Hindlimb muscle (tissue), 1 donor: ENCODE measurements around the gene SHTN1. TPM values are rescaled to one million over a fixed set of nuclear protein-coding genes. Genes with fewer than 3 reads are reported as not detected.

ENCODE experiments used
- DNase-seq: peaks from one replicate; pipeline ENCODE4 v3.0.0-alpha.2; 2013
- polyA plus RNA-seq: library from polyadenylated mRNA; unstranded; fragments of 120-200 nt; gene quantifications from one replicate; pipeline ENCODE4 v1.2.1, GENCODE V29; 2013; ENCODE audit not compliant: insufficient read length

SHTN1 gene
- polyA plus RNA-seq, 1 donor = 7.0 TPM

GRCh38 chr10:116915340-116915739 is 89.6 kb downstream of the SHTN1 start:
- no peak for DNase-seq

- DNase-seq = no peak
Measured at GRCh38 chr10:116913695-116914094, 91.3 kb downstream of the SHTN1 start.

DNA sequence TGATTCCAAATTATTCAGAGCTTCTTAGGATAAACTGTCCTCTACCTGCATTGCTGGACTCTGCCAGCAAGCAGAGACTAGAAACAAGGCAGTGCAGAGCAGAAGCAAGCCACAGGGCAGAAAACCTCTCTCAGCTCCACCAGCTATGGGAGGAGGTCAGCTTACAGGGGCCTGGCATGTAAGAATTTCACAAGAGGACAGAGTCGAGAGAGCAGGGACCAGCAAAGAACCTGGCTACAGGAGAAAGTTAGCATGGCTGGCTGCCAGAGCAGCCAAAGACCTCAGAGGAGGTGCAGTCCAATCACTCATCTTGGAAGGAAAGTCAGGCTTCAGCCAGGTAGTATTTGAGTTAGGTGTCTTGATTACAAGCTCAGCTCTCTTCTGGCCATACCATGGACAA is 92.8 kb downstream of the SHTN1 start:
- DNase-seq = no peak

- no peak for DNase-seq
Measured at GRCh38 chr10:116910910-116911309, 94.1 kb downstream of the SHTN1 start.

DNA sequence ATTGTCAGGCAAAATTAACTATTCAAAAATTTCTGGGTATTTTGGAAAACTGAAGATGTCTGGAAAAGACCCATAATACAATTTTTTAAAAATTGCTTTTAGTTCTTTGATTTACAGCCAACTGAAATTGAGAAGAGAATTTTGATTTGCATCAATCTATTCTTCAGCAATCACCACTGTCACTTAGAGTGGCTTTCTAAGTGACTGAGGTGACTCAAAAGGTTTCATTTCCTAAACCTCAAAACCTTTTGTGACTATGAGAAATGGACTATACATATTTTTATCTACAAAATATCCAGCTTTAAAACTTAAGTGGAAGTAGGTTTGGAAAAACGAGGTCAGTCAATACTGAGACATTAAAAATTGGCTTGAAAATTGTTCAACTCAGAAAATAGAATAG is 95.7 kb downstream of the SHTN1 start:
- no peak for DNase-seq

- DNase-seq = no peak
Measured at GRCh38 chr10:116907245-116907987, 97.6 kb downstream of the SHTN1 start.

- no peak for DNase-seq
Measured at GRCh38 chr10:116905845-116906210, 99.2 kb downstream of the SHTN1 start.

GRCh38 chr10:116899626-116900025 is 105.4 kb downstream of the SHTN1 start:
- no peak for DNase-seq

GRCh38 chr10:116893686-116894037 is 111.3 kb downstream of the SHTN1 start:
- DNase-seq = no peak

- no peak for DNase-seq
Measured at GRCh38 chr10:116892907-116893685, 111.9 kb downstream of the SHTN1 start.

DNA sequence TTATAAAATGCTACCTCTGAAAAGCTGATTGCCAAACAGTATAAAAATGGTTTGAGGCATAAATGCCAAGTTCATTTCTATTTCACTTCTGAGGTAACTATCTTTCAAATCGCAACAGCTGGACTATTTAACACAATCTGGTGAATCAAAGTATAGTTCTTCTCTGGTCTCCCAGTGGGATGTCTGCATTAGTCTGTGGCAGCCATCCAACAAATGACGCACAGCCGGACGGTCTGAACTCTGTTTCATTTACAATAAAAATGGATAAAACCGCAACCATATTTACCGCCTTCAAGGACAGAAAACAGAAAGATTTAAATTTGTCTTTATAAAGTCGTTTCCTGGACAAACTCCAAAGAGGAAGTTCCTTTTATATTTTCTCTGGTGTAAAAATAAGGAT is 113.8 kb downstream of the SHTN1 start:
- DNase-seq = peak; percentile 77

DNA sequence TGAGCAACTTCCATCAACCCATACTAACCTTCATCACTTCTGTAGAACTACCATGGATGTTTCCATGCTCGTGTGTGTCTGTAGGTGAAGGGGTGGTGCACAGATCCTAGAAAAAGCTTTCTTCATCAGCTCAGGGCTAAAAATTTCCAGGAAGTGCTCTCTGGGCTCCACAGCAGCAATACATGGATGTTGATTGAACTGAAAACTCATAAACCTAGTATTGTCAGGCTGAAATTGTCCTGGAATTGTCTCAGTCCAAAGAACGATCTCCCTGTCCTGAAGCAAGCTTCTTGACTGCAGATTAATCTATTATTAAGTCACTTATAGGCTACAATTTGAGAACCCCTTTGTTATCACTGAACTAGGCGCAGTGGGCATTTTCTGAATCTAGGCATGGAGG is 115.9 kb downstream of the SHTN1 start:
- DNase-seq = no peak

GRCh38 chr10:116888380-116889055 is 116.5 kb downstream of the SHTN1 start:
- no peak for DNase-seq

- no peak for DNase-seq
Measured at GRCh38 chr10:116886772-116887171, 118.2 kb downstream of the SHTN1 start.

DNA sequence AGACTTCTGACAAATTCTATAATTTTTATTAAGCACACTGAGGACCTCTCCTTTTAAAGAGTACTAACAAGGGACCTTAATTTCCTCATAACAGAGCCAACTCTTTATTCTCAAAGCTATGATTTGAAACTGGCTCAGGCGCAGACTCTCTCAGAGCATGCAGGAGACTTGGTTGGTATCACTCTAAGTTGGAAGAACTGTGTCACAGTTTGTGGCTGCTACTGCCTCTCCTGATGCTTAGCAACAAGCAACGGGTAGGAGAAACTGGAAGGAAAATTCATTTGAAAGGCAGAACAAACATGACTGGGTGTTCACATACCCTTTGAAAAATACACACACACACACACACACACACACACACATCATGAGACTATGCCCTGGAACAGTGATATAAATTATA is 122.3 kb downstream of the SHTN1 start:
- DNase-seq = no peak

DNA sequence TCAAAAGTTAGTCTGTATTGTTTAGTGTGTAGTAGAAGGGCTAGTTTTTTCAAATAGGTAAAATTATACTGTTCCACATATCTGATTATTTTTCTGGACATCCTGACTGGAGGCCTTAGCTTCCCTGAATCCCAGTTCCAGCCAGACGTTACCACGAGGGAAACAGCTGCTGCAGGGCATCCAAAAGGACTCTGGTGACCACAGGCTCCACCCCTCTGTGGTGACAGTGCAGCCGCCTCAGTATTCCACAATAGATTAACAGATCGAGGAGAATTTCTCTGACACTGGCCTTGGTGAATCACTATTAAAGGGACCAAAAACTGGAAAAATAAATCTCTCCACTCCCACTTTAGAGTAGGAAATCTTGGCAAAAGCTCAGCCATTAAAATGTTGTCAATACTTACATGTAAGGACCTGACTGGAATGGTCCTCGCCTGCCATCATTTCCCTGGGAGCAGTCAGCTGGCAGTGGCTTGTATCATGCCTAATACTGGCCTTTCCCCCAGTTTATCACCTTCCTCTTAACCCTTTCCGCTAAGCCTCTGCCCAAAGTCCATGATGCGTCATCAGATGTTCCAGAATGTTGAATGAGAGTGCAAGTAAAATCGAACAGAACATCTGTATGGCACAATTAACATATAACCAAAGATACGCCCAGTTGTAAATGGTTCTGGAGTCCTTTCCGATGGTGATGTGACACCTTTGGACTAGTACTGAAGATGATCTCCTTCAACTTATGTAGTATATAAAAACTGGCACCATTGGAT is 124.1 kb downstream of the SHTN1 start:
- no peak for DNase-seq

DNA sequence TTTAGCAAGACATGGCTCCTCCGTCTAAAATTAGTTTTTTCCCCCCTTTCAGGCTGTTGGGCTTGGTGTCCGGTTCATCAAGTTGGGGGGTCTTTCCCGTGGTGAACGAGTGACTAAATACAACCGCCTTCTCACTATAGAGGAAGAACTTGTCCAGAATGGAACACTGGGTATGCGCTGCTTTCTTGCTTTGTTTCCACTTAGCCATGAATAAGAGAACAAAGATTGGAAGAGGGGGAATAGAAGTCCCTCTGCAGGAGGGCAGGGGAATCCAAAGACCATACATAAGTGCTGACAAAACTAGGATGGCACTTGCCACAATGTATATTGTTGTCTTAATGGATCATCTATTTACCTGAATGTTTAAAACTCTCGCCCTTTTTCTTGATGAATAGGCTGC is 125.2 kb downstream of the SHTN1 start:
- no peak for DNase-seq

DNA sequence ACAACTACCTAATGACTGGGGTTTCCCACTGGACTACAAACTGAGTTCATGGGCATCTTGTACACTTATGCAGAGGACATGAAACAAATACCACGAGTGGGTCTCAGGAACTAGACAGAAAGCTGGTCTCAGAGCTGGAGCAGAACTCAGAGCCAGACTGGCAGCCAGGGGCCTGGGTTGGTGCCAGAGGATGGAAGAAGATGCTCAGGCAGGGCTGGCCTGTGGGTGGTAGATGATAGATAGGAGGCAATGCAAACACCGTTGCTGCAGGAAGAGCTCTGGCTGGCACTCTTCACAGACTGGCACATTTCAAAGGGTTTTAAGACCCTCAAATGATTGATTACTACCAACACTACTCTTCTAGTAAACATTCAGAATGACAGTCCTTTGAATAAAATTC is 126.9 kb downstream of the SHTN1 start:
- no peak for DNase-seq

GRCh38 chr10:116877391-116877790 is 127.6 kb downstream of the SHTN1 start:
- DNase-seq = no peak

GRCh38 chr10:116875897-116876296 is 129.1 kb downstream of the SHTN1 start:
- DNase-seq = no peak

DNA sequence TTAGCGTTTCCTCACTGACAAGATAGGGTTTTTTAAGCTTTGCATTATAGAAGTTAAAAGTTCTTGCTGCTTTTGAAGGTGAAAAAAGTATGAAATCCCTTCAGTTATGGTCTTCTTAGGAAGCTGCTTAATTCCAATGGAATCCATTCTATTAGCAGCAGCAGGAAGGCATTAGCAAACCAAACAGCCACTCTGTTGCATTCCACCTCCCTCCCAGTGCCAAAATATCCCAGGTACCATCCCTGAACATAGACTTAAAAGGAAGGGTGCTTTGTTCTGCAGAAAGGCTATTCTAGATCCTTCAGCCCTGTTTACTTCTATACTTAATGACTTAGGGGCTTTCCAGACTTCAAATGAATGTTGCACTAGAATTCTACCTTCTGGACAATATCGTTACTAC is 131.9 kb downstream of the SHTN1 start:
- no peak for DNase-seq

DNA sequence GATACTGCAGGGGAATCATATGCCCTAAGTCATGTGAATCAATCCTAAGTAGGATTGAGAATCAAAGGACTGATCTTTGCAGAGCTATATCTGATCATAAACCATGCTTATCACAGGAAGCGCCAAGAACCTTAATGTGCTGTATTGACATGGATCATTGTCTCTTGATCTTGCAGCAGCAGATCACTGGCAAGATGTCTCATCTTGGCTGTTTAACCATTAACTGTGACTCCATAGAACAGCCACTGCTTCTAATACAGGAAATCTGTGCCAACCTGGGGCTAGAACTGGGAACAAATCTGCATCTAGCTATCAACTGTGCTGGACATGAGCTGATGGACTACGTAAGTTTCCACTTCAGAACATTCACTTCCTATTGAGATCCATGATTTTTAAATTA is 134.0 kb downstream of the SHTN1 start:
- no peak for DNase-seq

DNA sequence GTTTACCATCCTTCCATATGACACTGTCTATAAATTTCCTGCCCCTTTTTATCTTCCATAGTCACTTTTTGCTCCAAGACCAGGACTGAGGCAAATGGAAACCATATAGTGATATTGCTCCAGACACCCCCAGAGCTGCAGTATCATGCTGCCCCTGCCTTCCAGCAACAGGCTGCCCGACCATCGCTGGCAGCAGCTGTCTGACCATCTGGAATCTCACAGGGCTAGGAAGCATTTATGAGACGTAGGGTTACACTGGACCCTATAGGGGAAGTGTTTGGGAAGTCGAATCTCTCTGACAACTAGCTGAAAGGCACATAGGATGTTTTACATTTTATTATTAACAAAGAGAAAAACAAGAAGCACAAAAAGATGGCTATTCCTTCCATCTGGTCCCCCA is 136.3 kb downstream of the SHTN1 start:
- DNase-seq = no peak
